GM12878 (cell line): Measurements from ENCODE around the gene ACVR1B.

Experiments used
- CEBPB ChIP-seq, 2 experiments: fragments of 150-350 bp in 1 of 2; IDR thresholded peaks; 2 replicates each; pipeline ENCODE4 v1.6.1; 2012 to 2014; ENCODE audit warnings: low read depth in 2 of 2, low read length in 2 of 2, borderline replicate concordance in 1 of 2, inconsistent platforms in 1 of 2
- CHD2 ChIP-seq: IDR thresholded peaks from 2 replicates; pipeline ENCODE4 v1.6.1; 2011; ENCODE audit warnings: low read depth, low read length, improper control_type of control experiment, borderline replicate concordance
- CTCF ChIP-seq, 3 experiments: IDR thresholded peaks in 2 of 3; conservative IDR thresholded peaks in 1 of 3; 2 replicates each; pipeline ENCODE4 v1.5.1; 2011; ENCODE audit warnings: low read depth in 3 of 3, low read length in 3 of 3, mild to moderate bottlenecking in 3 of 3, control low read depth in 2 of 3, moderate library complexity in 2 of 3, inconsistent platforms in 1 of 3, mixed read lengths in 1 of 3; ENCODE audit not compliant: control insufficient read depth in 2 of 3, insufficient read depth in 1 of 3; ENCODE audit errors: extremely low read depth in 1 of 3
- PBX3 ChIP-seq: IDR thresholded peaks from 2 replicates; pipeline ENCODE4 v1.6.1; 2011; ENCODE audit warnings: mild to moderate bottlenecking, low read depth, low read length, moderate library complexity; ENCODE audit not compliant: insufficient replicate concordance
- RELA ChIP-seq: fragments of 450-650 bp; IDR thresholded peaks from 2 replicates; pipeline ENCODE4 v1.8.0; 2014; ENCODE audit warnings: borderline replicate concordance; ENCODE audit not compliant: partially characterized antibody
- REST ChIP-seq: IDR thresholded peaks from 2 replicates; pipeline ENCODE4 v1.6.1; 2012; ENCODE audit warnings: mild to moderate bottlenecking, low read depth, low read length
- TCF12 ChIP-seq: IDR thresholded peaks from 2 replicates; pipeline ENCODE4 v1.6.1; 2011; ENCODE audit warnings: low read depth, mild to moderate bottlenecking, low read length
- ZNF384 ChIP-seq: IDR thresholded peaks from 2 replicates; pipeline ENCODE4 v1.6.1; 2012; ENCODE audit warnings: low read depth, mild to moderate bottlenecking, low read length, improper control_type of control experiment, borderline replicate concordance

DNA sequence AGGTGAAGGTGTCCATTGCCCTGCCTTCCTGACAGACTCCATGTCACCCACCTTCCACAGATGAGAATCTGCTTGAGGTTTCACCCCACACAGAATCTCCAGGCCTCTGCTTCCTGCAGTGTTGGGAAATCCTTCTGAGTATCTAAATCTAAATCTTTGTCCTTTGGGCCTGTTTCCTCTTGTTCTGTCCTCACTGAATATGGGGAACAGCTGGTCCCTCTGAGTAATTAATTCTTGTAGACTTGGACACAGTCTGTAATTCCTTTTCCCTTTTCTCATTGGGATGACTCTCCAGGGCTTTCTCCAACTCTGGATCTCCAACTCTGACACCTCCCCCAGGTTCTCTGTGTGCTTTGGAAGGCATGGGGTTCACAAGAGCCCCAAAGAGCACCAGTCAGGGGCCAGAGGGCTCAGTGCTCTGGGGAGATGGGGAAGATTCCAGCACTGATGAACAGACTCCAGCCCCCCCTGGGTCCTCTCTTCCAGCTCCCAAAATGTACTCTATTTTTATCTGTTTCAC lies 46.5 kb upstream of the ACVR1B start:
- no peak for TF ChIP-seq REST
- TF ChIP-seq CTCF (IDR thresholded peaks at IDR 0.05 in 2 of 3, conservative IDR thresholded peaks at IDR 0.05 in 1 of 3; ENCODE audit: control insufficient read depth in 2 of 3, extremely low read depth in 1 of 3, insufficient read depth in 1 of 3, low read depth in 3 of 3, low read length in 3 of 3) = no peak
- no peak for TF ChIP-seq CEBPB (IDR thresholded peaks at IDR 0.05; ENCODE audit: borderline replicate concordance in 1 of 2, low read depth in 2 of 2, low read length in 2 of 2)
- TF ChIP-seq ZNF384 = no peak
- no peak for TF ChIP-seq TCF12
- no peak for TF ChIP-seq RELA
- TF ChIP-seq CHD2 = no peak
- TF ChIP-seq PBX3 = no peak
